Adrenal gland (tissue), 12 donors: Measurements from ENCODE around the gene DNAJC22. TPM values are rescaled to one million over a fixed set of nuclear protein-coding genes. Genes with fewer than 3 reads are reported as not detected.

ENCODE experiments used
- DNase-seq, 7 donors: peaks; one replicate each; pipeline ENCODE4 v3.0.0-alpha.2; 2019 to 2020
- H3K27ac ChIP-seq, 5 donors: fragments of 200-600 bp; sonication (generic) in 4 of 5; 1 replicate in 3 of 5; 2 replicates in 2 of 5; pipeline versions ENCODE4 v1.5.1 to v1.8.0; 2016 to 2020; ENCODE audit warnings: mild to moderate bottlenecking in 1 of 5
- H3K27me3 ChIP-seq: fragments of 200-600 bp; 2 replicates; pipeline ENCODE4 v1.8.0; 2021
- H3K36me3 ChIP-seq, 2 donors: fragments of 200-600 bp; replicated peaks in 1 of 2; 1 replicate in 1 of 2; 2 replicates in 1 of 2; pipeline versions ENCODE4 v1.5.1 to v1.8.0; 2018 to 2022
- H3K4me1 ChIP-seq, 2 donors: fragments of 200-600 bp; replicated peaks in 1 of 2; 1 replicate in 1 of 2; 2 replicates in 1 of 2; pipeline versions ENCODE4 v1.5.1 to v1.8.0; 2018 to 2021
- H3K4me3 ChIP-seq, 4 donors: fragments of 200-600 bp; sonication (generic) in 3 of 4; one replicate each; pipeline ENCODE4 v1.5.1; 2016 to 2018
- H3K9me3 ChIP-seq, 3 donors: fragments of 200-600 bp; sonication (generic) in 1 of 3; replicated peaks in 1 of 3; 1 replicate in 2 of 3; 2 replicates in 1 of 3; pipeline versions ENCODE4 v1.5.1 to v1.8.0; 2016 to 2021
- POLR2A ChIP-seq, 2 donors: fragments of 450-650 bp; IDR thresholded peaks; one replicate each; pipeline ENCODE4 v1.6.1; 2017; ENCODE audit warnings: antibody characterized with exemption in 2 of 2, mild to moderate bottlenecking in 2 of 2, moderate library complexity in 1 of 2
- WGBS, 4 donors: extraction: QIAGEN DNeasy Blood & Tissue Kit in 2 of 4; methylation state at CpG; one replicate each; pipeline versions ENCODE4 v1.1.5 to v1.1.7; 2013 to 2017; 5-methylcytosine and 5-hydroxymethylcytosine counted together
- intact Hi-C, 2 donors: fragments of 100-400 bp; cut with DNase I; formaldehyde crosslinking; loops; one replicate each; pipeline versions ENCODE4 v1.14.1 to v1.15.0; 2022 to 2023
- polyA plus RNA-seq, 3 donors: library from polyadenylated mRNA; stranded (reverse); fragments of 200-250 nt in 2 of 3; fragments of 350-450 nt in 1 of 3; fragmentation: Illumina TruSeq in 1 of 3; extraction: RNeasy Lipid Tissue Mini Kit (QIAGEN cat#74804) in 1 of 3; gene quantifications; one replicate each; pipeline ENCODE4 v1.2.3, GENCODE V29; 2013 to 2014
- total RNA-seq, 9 donors: library from RNA; depleted of rRNA in 4 of 9; stranded (reverse); fragments of >200 nt in 4 of 9; fragments of 120-200 nt in 1 of 9; fragmentation: NEBNext Ultra II Directional in 1 of 9; extraction: Animal tissue kit (Norgen Biotek cat#: 25700) in 1 of 9; gene quantifications; one replicate each; pipeline versions ENCODE4 v1.1.0 to v1.2.4, GENCODE V29; 2013 to 2023
- TF ChIP-seq, protein P1 (sequence below), 6 experiments: fragments of 450-650 bp in 4 of 6; fragments of 200-600 bp in 2 of 6; sonication (generic) in 1 of 6; IDR thresholded peaks; 1 replicate in 5 of 6; 2 replicates in 1 of 6; pipeline versions ENCODE4 v1.5.1 to v1.8.0; 2016 to 2021; ENCODE audit warnings: antibody characterized with exemption in 6 of 6, mild to moderate bottlenecking in 2 of 6, moderate library complexity in 1 of 6
- donor health status: healthy with polysubstance abuse.
- donor health status: Bipolar disorder and iron deficiency.
- donor health status: DM: yes; HTN: yes; CAD: no.
- donor health status: DM: no; HTN: no; CAD: no.
- donor health status: DM: no; HTN: no; CAD: no.
- donor health status: DM: yes; HTN: yes; CAD: no.

The DNAJC22 gene
- total and polyA plus RNA-seq, 12 donors, result 0.40 to 2.9 (median 0.65) TPM

DNA sequence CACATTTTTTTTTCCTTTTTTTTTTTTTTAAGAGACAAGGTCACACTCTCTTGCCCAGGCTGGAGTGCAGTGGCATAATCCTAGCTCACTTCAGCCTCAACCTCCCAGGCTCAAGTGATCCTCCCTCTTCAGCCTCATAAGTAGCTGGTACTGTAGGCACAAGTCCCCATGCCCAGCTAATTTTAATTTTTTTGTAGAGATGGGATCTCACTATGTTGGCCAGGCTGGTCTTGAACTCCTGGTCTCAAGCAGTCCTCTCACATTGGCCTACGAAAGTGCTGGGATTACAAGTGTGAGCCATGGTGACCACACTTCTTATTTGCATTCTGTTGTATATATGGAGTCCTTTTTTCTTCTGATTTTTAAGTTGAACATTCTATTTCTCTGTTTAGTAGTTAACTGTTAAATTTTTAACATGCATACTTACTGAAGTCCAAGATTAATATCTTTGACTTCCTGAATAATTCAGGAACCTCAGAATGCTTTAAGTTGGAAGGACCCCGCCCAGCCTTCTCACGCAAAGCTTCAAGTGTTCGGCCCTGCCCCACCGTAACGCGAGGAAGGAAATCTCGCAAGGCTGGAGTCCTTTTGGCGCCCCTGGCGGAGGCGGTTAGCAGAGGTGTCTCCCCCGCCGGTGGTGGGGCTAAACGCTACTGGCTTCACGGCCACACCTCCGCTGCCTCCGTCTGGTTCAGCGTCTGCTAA is 42.1 kb downstream of the DNAJC22 start:
- no peaks in the 10 kb centered on the region for H3K4me1 ChIP-seq
- peak in 1 of 7 donors; percentile 21 for DNase-seq
- H3K9me3 ChIP-seq, result no peaks in the 10 kb centered on the region
- no peaks in the 10 kb centered on the region for H3K27me3 ChIP-seq
- WGBS, 4 donors, result 72 to 83% (median 82%) methylated on average over 17 to 18 of the region's 18 CpGs
- intact Hi-C loops, result no loop called here
- TF ChIP-seq, protein P1, sequence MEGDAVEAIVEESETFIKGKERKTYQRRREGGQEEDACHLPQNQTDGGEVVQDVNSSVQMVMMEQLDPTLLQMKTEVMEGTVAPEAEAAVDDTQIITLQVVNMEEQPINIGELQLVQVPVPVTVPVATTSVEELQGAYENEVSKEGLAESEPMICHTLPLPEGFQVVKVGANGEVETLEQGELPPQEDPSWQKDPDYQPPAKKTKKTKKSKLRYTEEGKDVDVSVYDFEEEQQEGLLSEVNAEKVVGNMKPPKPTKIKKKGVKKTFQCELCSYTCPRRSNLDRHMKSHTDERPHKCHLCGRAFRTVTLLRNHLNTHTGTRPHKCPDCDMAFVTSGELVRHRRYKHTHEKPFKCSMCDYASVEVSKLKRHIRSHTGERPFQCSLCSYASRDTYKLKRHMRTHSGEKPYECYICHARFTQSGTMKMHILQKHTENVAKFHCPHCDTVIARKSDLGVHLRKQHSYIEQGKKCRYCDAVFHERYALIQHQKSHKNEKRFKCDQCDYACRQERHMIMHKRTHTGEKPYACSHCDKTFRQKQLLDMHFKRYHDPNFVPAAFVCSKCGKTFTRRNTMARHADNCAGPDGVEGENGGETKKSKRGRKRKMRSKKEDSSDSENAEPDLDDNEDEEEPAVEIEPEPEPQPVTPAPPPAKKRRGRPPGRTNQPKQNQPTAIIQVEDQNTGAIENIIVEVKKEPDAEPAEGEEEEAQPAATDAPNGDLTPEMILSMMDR (IDR thresholded peaks at IDR 0.05), result no peak
- TF ChIP-seq POLR2A (IDR thresholded peaks at IDR 0.05), result no peak
- H3K27ac ChIP-seq, result no peak overlapping the region
- no peak overlapping the region for H3K4me3 ChIP-seq
- H3K36me3 ChIP-seq, result no peaks in the 10 kb centered on the region

DNA sequence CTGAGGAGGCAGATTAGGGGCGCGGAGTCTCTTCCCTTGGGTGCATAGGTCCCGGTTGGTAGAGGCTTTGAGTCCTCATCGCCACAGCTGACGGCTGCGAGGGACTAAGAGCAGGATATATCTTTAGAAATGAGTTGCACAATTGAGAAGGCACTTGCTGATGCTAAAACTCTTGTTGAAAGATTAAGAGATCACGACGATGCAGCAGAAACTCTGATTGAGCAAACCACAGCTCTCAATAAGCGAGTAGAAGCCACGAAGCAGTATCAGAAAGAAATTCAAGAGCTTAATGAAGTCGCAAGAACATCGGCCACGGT is 42.7 kb downstream of the DNAJC22 start:
- WGBS, 4 donors, result 85 to 90% (median 87%) methylated on average over 13 of the region's 13 CpGs
- no peaks in the 10 kb centered on the region for H3K36me3 ChIP-seq
- H3K9me3 ChIP-seq, result no peaks in the 10 kb centered on the region
- no peaks in the 10 kb centered on the region for H3K4me1 ChIP-seq
- no peak overlapping the region for H3K27ac ChIP-seq
- no peaks in the 10 kb centered on the region for H3K27me3 ChIP-seq
- no peak for DNase-seq
- intact Hi-C loops, result no loop called here
- no peak overlapping the region for H3K4me3 ChIP-seq
- TF ChIP-seq, protein P1 (IDR thresholded peaks at IDR 0.05), result no peak
- TF ChIP-seq POLR2A (IDR thresholded peaks at IDR 0.05), result no peak

DNA sequence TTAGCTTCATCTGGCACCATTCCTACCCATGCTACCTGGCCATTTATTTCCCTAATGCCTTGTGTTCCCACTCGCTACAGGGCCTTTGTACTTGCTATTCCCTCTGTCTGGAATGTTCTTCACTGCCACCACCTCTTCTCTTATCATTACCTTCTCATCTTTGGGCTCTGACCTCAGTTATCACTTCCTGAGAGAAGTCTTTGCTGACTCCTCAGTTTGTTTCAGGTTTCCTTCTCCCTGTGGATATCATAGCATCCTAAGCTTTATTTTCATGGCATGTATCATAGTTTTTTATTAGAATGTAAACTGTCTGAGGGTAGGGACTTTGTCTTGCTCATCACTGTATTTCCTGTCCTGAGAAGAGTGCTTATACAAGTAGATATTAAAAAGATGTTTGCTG is 50.3 kb downstream of the DNAJC22 start:
- Histone ChIP-seq H3K4me3 (no peak overlapping the region), H3K36me3 (no peaks in the 10 kb centered on the region), H3K27me3 (no peaks in the 10 kb centered on the region), H3K9me3 (no peaks in the 10 kb centered on the region), H3K27ac (no peak overlapping the region), H3K4me1 (no peaks in the 10 kb centered on the region)
- intact Hi-C loops, result no loop called here
- no peak for DNase-seq
- 83 to 100% (median 97%) methylated on average over 1 of the region's 1 CpG for WGBS, 4 donors
- TF ChIP-seq, protein P1 (IDR thresholded peaks at IDR 0.05), result no peak
- no peak for TF ChIP-seq POLR2A (IDR thresholded peaks at IDR 0.05)

DNA sequence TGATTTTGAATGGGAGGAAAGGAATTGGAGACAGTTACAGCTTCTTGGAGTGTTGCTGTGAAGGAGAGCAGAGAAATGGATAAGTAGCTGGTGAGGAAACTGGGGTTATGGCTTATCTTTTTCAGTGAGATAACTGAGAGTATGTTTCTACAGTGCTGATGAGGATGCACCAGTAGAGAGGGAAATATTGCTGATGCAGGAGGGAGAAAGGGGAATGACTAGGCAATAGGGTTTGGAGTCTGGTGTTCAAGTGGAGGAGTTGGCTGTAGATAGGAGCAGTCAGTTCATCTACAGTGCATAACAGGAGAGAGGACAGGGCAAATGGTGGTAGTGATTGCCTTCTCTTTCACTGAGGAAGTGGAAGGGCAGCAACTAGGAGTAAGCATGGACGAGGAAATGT is 53.6 kb downstream of the DNAJC22 start:
- H3K4me1 ChIP-seq, result peaks cover 0 to 5% of the 10 kb centered on the region in 2 donors
- H3K36me3 ChIP-seq, result no peaks in the 10 kb centered on the region
- 79 to 96% (median 89%) methylated on average over 1 of the region's 1 CpG for WGBS, 4 donors
- H3K9me3 ChIP-seq, result no peaks in the 10 kb centered on the region
- no peaks in the 10 kb centered on the region for H3K27me3 ChIP-seq
- H3K4me3 ChIP-seq, result no peak overlapping the region
- DNase-seq, result no peak
- no peak overlapping the region for H3K27ac ChIP-seq
- TF ChIP-seq, protein P1 (IDR thresholded peaks at IDR 0.05), result no peak
- TF ChIP-seq POLR2A (IDR thresholded peaks at IDR 0.05), result no peak
- intact Hi-C loops, result no loop called here

Other genes with a start within 250 kb of the DNAJC22 start
- 100 to 1,000 TPM in 1 of 9 donors, 10 to 100 TPM in 8; 20.6 to 103 (median 74.5) TPM for gene LMBR1L, start 236.0 kb upstream of the DNAJC22 start, total RNA-seq
- gene LMBR1L, start 236.0 kb upstream of the DNAJC22 start, polyA plus RNA-seq, result 100 to 1,000 TPM in 2 of 3 donors, 10 to 100 TPM in 1; 30.3 to 136 (median 121) TPM
- 100 to 1,000 TPM; 174 to 705 (median 415) TPM for gene TUBA1B, start 215.5 kb upstream of the DNAJC22 start, total RNA-seq
- gene TUBA1B, start 215.5 kb upstream of the DNAJC22 start, polyA plus RNA-seq, result 100 to 1,000 TPM; 190 to 830 (median 244) TPM
- gene TUBA1A, start 157.8 kb upstream of the DNAJC22 start, total RNA-seq, result 100 to 1,000 TPM in 7 of 9 donors, 10 to 100 TPM in 2; 59.1 to 315 (median 145) TPM
- gene TUBA1A, start 157.8 kb upstream of the DNAJC22 start, polyA plus RNA-seq, result 100 to 1,000 TPM in 1 of 3 donors, 10 to 100 TPM in 2; 64.7 to 235 (median 81.1) TPM
- 100 to 1,000 TPM in 5 of 9 donors, 10 to 100 TPM in 4; 30.1 to 158 (median 107) TPM for gene TUBA1C, start 81.8 kb upstream of the DNAJC22 start, total RNA-seq
- gene TUBA1C, start 81.8 kb upstream of the DNAJC22 start, polyA plus RNA-seq, result 100 to 1,000 TPM in 1 of 3 donors, 10 to 100 TPM in 2; 43.7 to 292 (median 79.6) TPM
- gene PRPH, start 51.7 kb upstream of the DNAJC22 start, total RNA-seq, result 10 to 100 TPM in 1 of 9 donors, 1 to 10 TPM in 3, under 1 TPM in 2, not detected in 3; 0.16 to 16.5 (median 3.5) TPM
- 10 to 100 TPM in 1 of 3 donors, 1 to 10 TPM in 2; 5.9 to 27.8 (median 9.6) TPM for gene PRPH, start 51.7 kb upstream of the DNAJC22 start, polyA plus RNA-seq
- 1 to 10 TPM in 7 of 9 donors, under 1 TPM in 1, not detected in 1; 0.53 to 9.5 (median 1.9) TPM for gene TROAP, start 23.6 kb upstream of the DNAJC22 start, total RNA-seq
- gene TROAP, start 23.6 kb upstream of the DNAJC22 start, polyA plus RNA-seq, result 1 to 10 TPM; 1.1 to 1.8 (median 1.1) TPM
- under 1 TPM in 2 of 9 donors, not detected in 7; 0.14 to 0.20 TPM for gene C1QL4, start 9.7 kb upstream of the DNAJC22 start, total RNA-seq
- gene C1QL4, start 9.7 kb upstream of the DNAJC22 start, polyA plus RNA-seq, result not detected
- gene SPATS2, start 20.6 kb downstream of the DNAJC22 start, total RNA-seq, result 10 to 100 TPM in 7 of 9 donors, 1 to 10 TPM in 2; 4.9 to 21.4 (median 15.0) TPM
- gene SPATS2, start 20.6 kb downstream of the DNAJC22 start, polyA plus RNA-seq, result 10 to 100 TPM; 11.0 to 23.1 (median 19.1) TPM
- gene KCNH3, start 192.1 kb downstream of the DNAJC22 start, total RNA-seq, result 1 to 10 TPM in 7 of 9 donors, under 1 TPM in 2; 0.22 to 9.6 (median 2.3) TPM
- gene KCNH3, start 192.1 kb downstream of the DNAJC22 start, polyA plus RNA-seq, result 10 to 100 TPM in 2 of 3 donors, under 1 TPM in 1; 0.07 to 18.9 (median 18.1) TPM
- gene MCRS1, start 221.3 kb downstream of the DNAJC22 start, total RNA-seq, result 10 to 100 TPM; 35.3 to 66.0 (median 52.3) TPM
- 10 to 100 TPM; 28.3 to 98.1 (median 81.3) TPM for gene MCRS1, start 221.3 kb downstream of the DNAJC22 start, polyA plus RNA-seq